Measurements from ENCODE around the gene TNS3.

DNA sequence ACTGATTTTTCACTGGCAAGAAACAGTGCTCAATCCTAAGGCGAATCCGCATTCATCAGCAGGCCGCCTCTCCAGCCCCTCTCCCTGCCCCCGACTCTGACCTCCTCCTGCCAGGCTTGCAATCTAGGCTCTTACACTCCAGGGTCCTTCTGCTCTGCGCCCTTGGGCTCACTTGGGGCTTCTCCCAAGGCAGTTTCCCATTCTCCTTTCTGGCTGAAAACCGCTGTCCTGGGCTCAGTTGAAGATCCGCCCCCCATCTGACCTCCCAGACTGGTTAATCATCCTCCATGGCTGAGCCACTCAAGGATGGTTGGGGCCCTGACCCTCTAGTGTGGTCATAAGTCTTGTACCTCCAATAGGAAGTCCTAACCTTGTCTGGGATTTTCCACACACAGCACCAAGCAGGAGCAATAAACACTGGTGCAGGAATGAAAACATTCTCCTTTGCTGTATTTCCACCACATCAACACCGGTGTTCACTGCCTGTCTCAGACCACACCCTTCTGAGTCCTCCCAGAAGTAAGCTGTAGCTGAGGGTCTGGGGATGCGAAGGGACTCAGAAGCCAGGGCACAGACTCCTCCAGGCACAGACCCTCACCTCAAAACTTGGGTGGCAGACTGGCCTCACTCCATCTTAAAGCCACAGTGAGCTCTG is 42.4 kb downstream of the TNS3 start:
- TF ChIP-seq RAD21 (CRISPR knock-in tag; conservative IDR thresholded peaks at IDR 0.05 in 1 of 2, IDR thresholded peaks at IDR 0.05 in 1 of 2), result no peak
- TF ChIP-seq, protein P1, sequence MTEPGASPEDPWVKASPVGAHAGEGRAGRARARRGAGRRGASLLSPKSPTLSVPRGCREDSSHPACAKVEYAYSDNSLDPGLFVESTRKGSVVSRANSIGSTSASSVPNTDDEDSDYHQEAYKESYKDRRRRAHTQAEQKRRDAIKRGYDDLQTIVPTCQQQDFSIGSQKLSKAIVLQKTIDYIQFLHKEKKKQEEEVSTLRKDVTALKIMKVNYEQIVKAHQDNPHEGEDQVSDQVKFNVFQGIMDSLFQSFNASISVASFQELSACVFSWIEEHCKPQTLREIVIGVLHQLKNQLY (CRISPR knock-in tag; conservative IDR thresholded peaks at IDR 0.05), result no peak
- TF ChIP-seq LEF1 (IDR thresholded peaks at IDR 0.05), result no peak
- TF ChIP-seq, protein P2, sequence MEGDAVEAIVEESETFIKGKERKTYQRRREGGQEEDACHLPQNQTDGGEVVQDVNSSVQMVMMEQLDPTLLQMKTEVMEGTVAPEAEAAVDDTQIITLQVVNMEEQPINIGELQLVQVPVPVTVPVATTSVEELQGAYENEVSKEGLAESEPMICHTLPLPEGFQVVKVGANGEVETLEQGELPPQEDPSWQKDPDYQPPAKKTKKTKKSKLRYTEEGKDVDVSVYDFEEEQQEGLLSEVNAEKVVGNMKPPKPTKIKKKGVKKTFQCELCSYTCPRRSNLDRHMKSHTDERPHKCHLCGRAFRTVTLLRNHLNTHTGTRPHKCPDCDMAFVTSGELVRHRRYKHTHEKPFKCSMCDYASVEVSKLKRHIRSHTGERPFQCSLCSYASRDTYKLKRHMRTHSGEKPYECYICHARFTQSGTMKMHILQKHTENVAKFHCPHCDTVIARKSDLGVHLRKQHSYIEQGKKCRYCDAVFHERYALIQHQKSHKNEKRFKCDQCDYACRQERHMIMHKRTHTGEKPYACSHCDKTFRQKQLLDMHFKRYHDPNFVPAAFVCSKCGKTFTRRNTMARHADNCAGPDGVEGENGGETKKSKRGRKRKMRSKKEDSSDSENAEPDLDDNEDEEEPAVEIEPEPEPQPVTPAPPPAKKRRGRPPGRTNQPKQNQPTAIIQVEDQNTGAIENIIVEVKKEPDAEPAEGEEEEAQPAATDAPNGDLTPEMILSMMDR (IDR thresholded peaks at IDR 0.05 in 2 of 3, conservative IDR thresholded peaks at IDR 0.05 in 1 of 3; ENCODE audit: insufficient read depth in 2 of 3, low read depth in 1 of 3, low read length in 3 of 3), result no peak
- TF ChIP-seq CLOCK (CRISPR knock-in tag; IDR thresholded peaks at IDR 0.05; ENCODE audit: borderline replicate concordance), result no peak
- TF ChIP-seq CBFB (CRISPR knock-in tag; IDR thresholded peaks at IDR 0.05), result no peak
- no peak for TF ChIP-seq NR2C1 (IDR thresholded peaks at IDR 0.05)
- no peak for TF ChIP-seq NR2C1 (tag; IDR thresholded peaks at IDR 0.05)
- TF ChIP-seq, protein P3, sequence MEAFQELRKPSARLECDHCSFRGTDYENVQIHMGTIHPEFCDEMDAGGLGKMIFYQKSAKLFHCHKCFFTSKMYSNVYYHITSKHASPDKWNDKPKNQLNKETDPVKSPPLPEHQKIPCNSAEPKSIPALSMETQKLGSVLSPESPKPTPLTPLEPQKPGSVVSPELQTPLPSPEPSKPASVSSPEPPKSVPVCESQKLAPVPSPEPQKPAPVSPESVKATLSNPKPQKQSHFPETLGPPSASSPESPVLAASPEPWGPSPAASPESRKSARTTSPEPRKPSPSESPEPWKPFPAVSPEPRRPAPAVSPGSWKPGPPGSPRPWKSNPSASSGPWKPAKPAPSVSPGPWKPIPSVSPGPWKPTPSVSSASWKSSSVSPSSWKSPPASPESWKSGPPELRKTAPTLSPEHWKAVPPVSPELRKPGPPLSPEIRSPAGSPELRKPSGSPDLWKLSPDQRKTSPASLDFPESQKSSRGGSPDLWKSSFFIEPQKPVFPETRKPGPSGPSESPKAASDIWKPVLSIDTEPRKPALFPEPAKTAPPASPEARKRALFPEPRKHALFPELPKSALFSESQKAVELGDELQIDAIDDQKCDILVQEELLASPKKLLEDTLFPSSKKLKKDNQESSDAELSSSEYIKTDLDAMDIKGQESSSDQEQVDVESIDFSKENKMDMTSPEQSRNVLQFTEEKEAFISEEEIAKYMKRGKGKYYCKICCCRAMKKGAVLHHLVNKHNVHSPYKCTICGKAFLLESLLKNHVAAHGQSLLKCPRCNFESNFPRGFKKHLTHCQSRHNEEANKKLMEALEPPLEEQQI (IDR thresholded peaks at IDR 0.05), result no peak
- TF ChIP-seq HNRNPUL1 (IDR thresholded peaks at IDR 0.05; ENCODE audit: low read length), result no peak
- no peak for TF ChIP-seq MYNN (IDR thresholded peaks at IDR 0.05)
- no peak for TF ChIP-seq MYNN (CRISPR knock-in tag; IDR thresholded peaks at IDR 0.05)
